Epithelial cell of esophagus (primary cell): Measurements from ENCODE around the gene EPB41.

ENCODE experiments used
- DNase-seq: peaks from one replicate; pipeline ENCODE4 v3.0.0; 2010; ENCODE audit warnings: low read depth
- H3K4me3 ChIP-seq: 2 replicates; pipeline ENCODE4 v1.5.1; 2011; ENCODE audit warnings: mild to moderate bottlenecking, low read length, control low read depth
- TF ChIP-seq, protein P1 (sequence below): IDR thresholded peaks from 2 replicates; pipeline ENCODE4 v1.5.1; 2011; ENCODE audit warnings: low read depth, mild to moderate bottlenecking, low read length, control low read depth, inconsistent platforms; ENCODE audit not compliant: insufficient read depth; ENCODE audit errors: missing control alignments

Gene EPB41

DNA sequence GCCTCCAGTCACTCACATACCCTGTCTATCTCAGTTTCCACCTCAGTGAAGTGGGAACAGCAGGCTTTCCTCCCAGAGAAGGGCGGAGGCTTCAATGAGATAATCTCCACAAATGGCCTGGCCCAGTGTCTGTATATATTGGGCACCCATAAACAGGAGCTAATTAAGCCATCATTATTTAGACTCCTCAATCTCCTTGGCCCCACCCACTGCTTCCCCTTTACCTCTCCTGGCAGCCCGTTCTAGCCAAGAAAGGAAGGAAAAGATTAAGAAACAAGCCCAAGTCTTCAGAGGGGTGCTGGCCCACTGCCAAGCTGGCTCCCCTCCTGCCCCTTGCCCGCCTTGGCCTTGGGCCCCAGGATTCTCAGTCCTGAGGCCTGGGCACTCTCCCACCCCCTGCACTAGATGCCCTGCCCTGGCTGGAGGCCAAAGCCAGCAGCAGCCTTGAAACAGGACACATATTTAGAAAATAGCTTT is 15.9 kb upstream of the EPB41 start:
- TF ChIP-seq, protein P1, sequence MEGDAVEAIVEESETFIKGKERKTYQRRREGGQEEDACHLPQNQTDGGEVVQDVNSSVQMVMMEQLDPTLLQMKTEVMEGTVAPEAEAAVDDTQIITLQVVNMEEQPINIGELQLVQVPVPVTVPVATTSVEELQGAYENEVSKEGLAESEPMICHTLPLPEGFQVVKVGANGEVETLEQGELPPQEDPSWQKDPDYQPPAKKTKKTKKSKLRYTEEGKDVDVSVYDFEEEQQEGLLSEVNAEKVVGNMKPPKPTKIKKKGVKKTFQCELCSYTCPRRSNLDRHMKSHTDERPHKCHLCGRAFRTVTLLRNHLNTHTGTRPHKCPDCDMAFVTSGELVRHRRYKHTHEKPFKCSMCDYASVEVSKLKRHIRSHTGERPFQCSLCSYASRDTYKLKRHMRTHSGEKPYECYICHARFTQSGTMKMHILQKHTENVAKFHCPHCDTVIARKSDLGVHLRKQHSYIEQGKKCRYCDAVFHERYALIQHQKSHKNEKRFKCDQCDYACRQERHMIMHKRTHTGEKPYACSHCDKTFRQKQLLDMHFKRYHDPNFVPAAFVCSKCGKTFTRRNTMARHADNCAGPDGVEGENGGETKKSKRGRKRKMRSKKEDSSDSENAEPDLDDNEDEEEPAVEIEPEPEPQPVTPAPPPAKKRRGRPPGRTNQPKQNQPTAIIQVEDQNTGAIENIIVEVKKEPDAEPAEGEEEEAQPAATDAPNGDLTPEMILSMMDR = no peak
- no peak overlapping the region for H3K4me3 ChIP-seq
- no peak for DNase-seq

DNA sequence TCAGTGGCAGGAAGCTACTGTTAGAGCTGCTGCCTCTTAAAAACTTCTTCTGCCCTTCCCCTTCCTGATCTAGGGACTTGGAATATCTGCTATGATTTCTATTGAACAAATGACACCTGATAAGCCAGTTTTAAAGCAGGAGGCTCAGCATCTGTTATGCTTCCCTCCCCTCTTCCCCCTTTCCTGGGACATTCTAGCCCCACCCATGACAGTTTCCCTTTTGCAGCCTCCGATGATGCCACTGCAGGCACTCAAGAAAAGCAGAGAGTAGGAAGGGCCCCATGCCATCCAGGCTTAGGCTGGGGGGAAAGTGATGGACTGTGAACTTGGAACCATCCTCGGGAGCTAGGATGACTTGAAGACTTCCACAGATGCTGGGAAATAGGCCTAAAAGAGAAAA is 15.1 kb upstream of the EPB41 start:
- TF ChIP-seq, protein P1 = no peak

DNA sequence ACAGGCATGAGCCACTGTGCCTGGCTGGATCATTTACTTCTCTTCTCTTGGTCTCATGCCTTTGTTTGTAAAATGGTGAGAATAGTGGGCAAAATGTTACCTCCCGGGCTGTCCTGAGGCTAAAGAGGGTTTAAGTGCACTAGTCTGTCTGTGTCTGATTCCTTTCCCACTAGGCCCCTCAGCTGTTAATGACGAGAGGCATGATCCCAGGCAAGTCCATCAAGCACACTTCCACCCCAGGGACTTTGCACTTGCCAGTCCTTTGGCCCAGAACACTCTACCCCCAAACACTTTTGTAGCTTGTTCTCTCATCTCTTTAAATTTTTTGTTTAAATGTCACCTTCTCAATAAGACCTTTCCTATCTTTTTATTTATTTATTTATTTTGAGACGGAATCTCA is 13.8 kb upstream of the EPB41 start:
- no peak for DNase-seq
- TF ChIP-seq, protein P1 = no peak
- H3K4me3 ChIP-seq = no peak overlapping the region

More for the DNA sequence above, 15.1 kb upstream of the EPB41 start:
- H3K4me3 ChIP-seq = no peak overlapping the region
- DNase-seq = no peak

DNA sequence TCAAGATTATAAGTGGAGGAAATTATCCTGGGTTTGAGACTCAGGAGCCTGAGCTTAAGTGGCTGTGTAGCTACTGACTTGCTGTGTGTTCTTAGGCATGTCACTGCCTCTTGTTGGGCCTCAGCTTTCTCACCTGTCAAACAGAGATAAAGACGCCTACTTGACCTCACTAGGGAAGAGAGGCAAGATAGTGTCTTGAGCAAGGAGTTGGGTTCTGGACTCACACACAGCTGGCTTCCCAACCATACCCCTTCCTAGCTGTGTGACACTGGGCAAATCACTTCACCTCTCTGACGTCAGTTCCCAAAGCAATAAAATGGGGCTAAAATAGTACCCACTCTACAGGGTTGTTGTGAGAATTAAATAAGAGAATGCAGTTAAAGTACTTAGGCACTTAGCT is 11.6 kb upstream of the EPB41 start:
- TF ChIP-seq, protein P1 = no peak
- no peak overlapping the region for H3K4me3 ChIP-seq
- no peak for DNase-seq

DNA sequence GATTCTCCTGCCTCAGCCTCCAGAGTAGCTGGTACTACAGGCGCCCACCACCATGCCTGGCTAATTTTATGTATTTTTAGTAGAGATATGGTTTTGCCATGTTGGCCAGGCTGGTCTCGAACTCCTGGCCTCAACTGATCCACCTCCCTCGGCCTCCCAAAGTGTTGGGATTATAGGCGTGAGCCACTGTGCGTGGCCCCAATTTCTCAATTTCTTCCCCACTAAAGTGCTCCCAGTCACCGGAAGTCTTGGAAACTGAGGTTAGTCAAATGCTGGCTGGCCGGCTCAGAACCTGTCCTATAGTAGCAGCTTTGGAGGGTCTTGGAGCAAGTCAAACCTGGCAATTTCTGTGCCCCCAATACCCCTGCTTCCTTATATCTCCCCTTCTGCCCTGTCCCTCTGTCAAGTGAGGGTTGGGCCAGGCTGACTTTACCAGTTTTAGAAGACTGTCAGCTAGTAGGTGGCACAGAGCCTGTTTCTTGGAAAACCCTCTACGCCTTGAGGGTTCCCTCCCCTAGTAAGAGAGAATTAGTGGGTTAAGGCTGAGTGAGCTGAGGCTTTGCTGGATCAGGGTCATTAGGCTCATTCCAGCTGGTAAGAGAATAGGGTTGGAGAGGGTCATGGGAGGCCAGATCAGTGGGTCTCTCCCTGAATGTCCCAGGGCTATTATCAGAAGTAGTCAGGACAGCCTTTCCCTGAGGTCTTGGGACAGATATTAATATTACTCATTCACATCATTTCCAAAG is 8.3 kb upstream of the EPB41 start:
- no peak for DNase-seq
- no peak overlapping the region for H3K4me3 ChIP-seq
- TF ChIP-seq, protein P1 = no peak

DNA sequence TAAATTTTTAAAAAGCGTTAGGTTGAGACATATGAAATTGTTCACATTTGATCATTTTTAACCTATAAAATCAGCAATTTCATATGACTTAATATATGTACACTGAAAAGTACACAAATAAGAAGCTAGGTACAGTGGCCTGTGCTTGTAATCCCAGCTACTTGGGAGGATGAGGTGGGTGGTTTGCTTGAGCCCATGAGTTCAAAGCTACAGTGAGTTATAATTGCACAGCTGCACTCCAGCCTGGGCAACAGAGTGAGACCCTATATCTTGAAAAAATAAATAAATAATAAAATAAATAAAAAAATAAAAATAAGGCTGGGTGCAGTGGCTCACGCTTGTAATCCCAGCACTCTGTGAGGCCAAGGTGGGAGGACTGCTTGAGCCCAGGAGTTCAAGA is 5.2 kb upstream of the EPB41 start:
- TF ChIP-seq, protein P1 = no peak
- DNase-seq = no peak
- no peak overlapping the region for H3K4me3 ChIP-seq
